CD8-positive, alpha-beta memory T cell (primary cell): ENCODE results near the gene SLC16A3. TPM values are rescaled to one million over a fixed set of nuclear protein-coding genes. Genes with fewer than 3 reads are reported as not detected.

ENCODE experiments used
- CTCF ChIA-PET: fragments of 350-600 bp; sonication (Branson Sonifier 250); formaldehyde crosslinking; loops from one replicate; lab custom pipeline; 2021; ENCODE audit warnings: antibody characterized with exemption; lab: Charles Lee
- POLR2A ChIA-PET: fragments of 350-600 bp; sonication (Branson Sonifier 250); formaldehyde crosslinking; loops from one replicate; lab custom pipeline; 2021; ENCODE audit warnings: antibody characterized with exemption; lab: Charles Lee
- DNase-seq, 5 donors: peaks; one replicate each; pipeline versions ENCODE4 v3.0.0 to v3.0.0-alpha.2; 2020 to 2022; ENCODE audit warnings: mixed read lengths in 1 of 5
- H3K27ac ChIP-seq: one replicate; pipeline ENCODE4 v1.7.0; 2013; ENCODE audit warnings: low read depth, mild to moderate bottlenecking, low read length, moderate library complexity
- H3K27me3 ChIP-seq: 2 replicates; pipeline ENCODE4 v1.7.0; 2013; ENCODE audit warnings: low read length, mild to moderate bottlenecking; ENCODE audit not compliant: insufficient read depth, poor library complexity, severe bottlenecking
- H3K36me3 ChIP-seq: 2 replicates; pipeline ENCODE4 v1.7.0; 2013; ENCODE audit warnings: mild to moderate bottlenecking, low read length, moderate library complexity; ENCODE audit not compliant: insufficient read depth
- H3K4me1 ChIP-seq: 2 replicates; pipeline ENCODE4 v1.7.0; 2013; ENCODE audit warnings: mild to moderate bottlenecking, low read length, moderate library complexity; ENCODE audit not compliant: insufficient read depth
- H3K4me3 ChIP-seq: 2 replicates; pipeline ENCODE4 v1.7.0; 2013; ENCODE audit warnings: mild to moderate bottlenecking, low read length
- H3K9me3 ChIP-seq: 2 replicates; pipeline ENCODE4 v1.7.0; 2013; ENCODE audit warnings: mild to moderate bottlenecking, low read length
- H3K27ac Mint-ChIP-seq, 8 donors: one replicate each; pipeline ENCODE4 v1.8.0; 2020 to 2021; ENCODE audit warnings: mixed read lengths in 8 of 8, mild to moderate bottlenecking in 6 of 8, inconsistent platforms in 3 of 8, moderate library complexity in 3 of 8
- H3K27me3 Mint-ChIP-seq, 2 donors: one replicate each; pipeline ENCODE4 v1.8.0; 2020 to 2021; ENCODE audit warnings: mixed read lengths in 2 of 2, mild to moderate bottlenecking in 1 of 2, moderate library complexity in 1 of 2
- H3K36me3 Mint-ChIP-seq, 3 donors: one replicate each; pipeline ENCODE4 v1.8.0; 2020 to 2021; ENCODE audit warnings: mixed read lengths in 3 of 3, inconsistent platforms in 1 of 3, mild to moderate bottlenecking in 1 of 3
- H3K4me1 Mint-ChIP-seq, 3 donors: one replicate each; pipeline ENCODE4 v1.8.0; 2020 to 2021; ENCODE audit warnings: mixed read lengths in 3 of 3, inconsistent platforms in 1 of 3, mild to moderate bottlenecking in 1 of 3
- H3K4me3 Mint-ChIP-seq, 7 donors: one replicate each; pipeline ENCODE4 v1.8.0; 2020 to 2021; ENCODE audit warnings: mixed read lengths in 7 of 7, mild to moderate bottlenecking in 6 of 7, moderate library complexity in 4 of 7, inconsistent platforms in 2 of 7
- H3K9me3 Mint-ChIP-seq, 5 donors: one replicate each; pipeline ENCODE4 v1.8.0; 2020 to 2022; ENCODE audit warnings: mixed read lengths in 5 of 5, mild to moderate bottlenecking in 3 of 5, moderate library complexity in 2 of 5, inconsistent platforms in 1 of 5
- polyA plus RNA-seq: library from polyadenylated mRNA; unstranded; fragments of 300-500 nt; fragmentation: Illumina TruSeq; gene quantifications from one replicate; pipeline ENCODE4 v1.2.3, GENCODE V29; 2021
- total RNA-seq, 2 experiments: library from RNA; stranded (reverse); gene quantifications; one replicate each; pipeline ENCODE4 v1.2.3, GENCODE V29; 2021

Gene SLC16A3
- total and polyA plus RNA-seq, 3 experiments from 2014 or later, result 3.3 to 31.8 (median 27.5) TPM

- Mint-ChIP-seq H3K9me3 (no peaks in the 10 kb centered on the region), H3K4me1 (peaks cover 39 to 41% (median 39%) of the 10 kb centered on the region in 3 donors), H3K27ac (peak within 1 kb of the TSS; percentile 90 to 99 (median 98)), H3K36me3 (peaks cover 6 to 40% (median 8%) of the 10 kb centered on the region in 3 donors), H3K4me3 (peak within 1 kb of the TSS; percentile 85 to 98 (median 95)), H3K27me3 (peaks cover 0 to 1% of the 10 kb centered on the region in 2 donors)
- Histone ChIP-seq H3K27me3 (no peaks in the 10 kb centered on the region), H3K4me3 (peak within 1 kb of the TSS; percentile 68), H3K36me3 (peaks cover 12% of the 10 kb centered on the region), H3K27ac (peak within 1 kb of the TSS; percentile 76), H3K4me1 (peaks cover 45% of the 10 kb centered on the region), H3K9me3 (no peaks in the 10 kb centered on the region)
- ChIA-PET CTCF (interaction anchor here (1.0 to 1.4 kb wide), 3 partner anchors 24 to 44 kb away, joined by 3 to 4 read pairs (median 3); partner anchors contain the start of gene CD7), POLR2A (interaction anchor here (0.6 to 1.4 kb wide), 8 partner anchors 9 to 251 kb away, joined by 3 to 7 read pairs (median 3); partner anchors contain the start of gene CENPX)
- DNase-seq, result peak; percentile 87 to 93 (median 92)
These were observed 44.7 kb downstream of the SLC16A3 start, which contains the start of gene CSNK1D for GRCh38 chr17:82273327-82274133. Gene CSNK1D, minus strand, starts transcription at chr17:82273700. Its CDS starts 319 bp downstream, at chr17:82273381.

- Mint-ChIP-seq H3K4me1 (peaks cover 30 to 32% (median 32%) of the 10 kb centered on the region in 3 donors), H3K36me3 (peaks cover 6 to 33% (median 8%) of the 10 kb centered on the region in 3 donors), H3K27ac (peak overlapping the region in 7 of 8 donors; percentile 29 to 98 (median 75)), H3K9me3 (no peaks in the 10 kb centered on the region), H3K4me3 (peak overlapping the region in 6 of 7 donors; percentile 44 to 98 (median 91)), H3K27me3 (peaks cover 0 to 1% of the 10 kb centered on the region in 2 donors)
- peak overlapping the region; percentile 55 for H3K4me3 ChIP-seq
- no peaks in the 10 kb centered on the region for H3K27me3 ChIP-seq
- DNase-seq, result no peak
- peaks cover 12% of the 10 kb centered on the region for H3K36me3 ChIP-seq
- peak overlapping the region; percentile 76 for H3K27ac ChIP-seq
- POLR2A ChIA-PET, result interaction anchor here (0.6 to 1.4 kb wide), 7 partner anchors 9 to 252 kb away, joined by 3 to 7 read pairs (median 3); partner anchors contain the start of gene CENPX
- peaks cover 37% of the 10 kb centered on the region for H3K4me1 ChIP-seq
- CTCF ChIA-PET, result interaction anchor here (0.9 to 1.4 kb wide), 3 partner anchors 18 to 38 kb away, joined by 3 to 4 read pairs (median 3); no protein-coding TSS in a partner anchor
- no peaks in the 10 kb centered on the region for H3K9me3 ChIP-seq
These were observed 45.5 kb downstream of the SLC16A3 start for GRCh38 chr17:82274134-82275020.

GRCh38 chr17:82275326-82275725 is 46.5 kb downstream of the SLC16A3 start:
- Mint-ChIP-seq H3K36me3 (peaks cover 1 to 24% (median 5%) of the 10 kb centered on the region in 3 donors), H3K27ac (peak overlapping the region in 4 of 8 donors; percentile 32 to 74 (median 63)), H3K4me1 (peaks cover 21 to 23% (median 23%) of the 10 kb centered on the region in 3 donors), H3K9me3 (no peaks in the 10 kb centered on the region), H3K27me3 (peaks cover 0 to 1% of the 10 kb centered on the region in 2 donors), H3K4me3 (no peak overlapping the region)
- no peak for DNase-seq
- Histone ChIP-seq H3K27ac (no peak overlapping the region), H3K4me1 (peaks cover 27% of the 10 kb centered on the region), H3K9me3 (no peaks in the 10 kb centered on the region), H3K4me3 (no peak overlapping the region), H3K36me3 (peaks cover 12% of the 10 kb centered on the region), H3K27me3 (no peaks in the 10 kb centered on the region)
- ChIA-PET CTCF (interaction anchor here (0.9 to 1.5 kb wide), 2 partner anchors 17 to 23 kb away, joined by 3 to 6 read pairs; no protein-coding TSS in a partner anchor), POLR2A (no interaction called here)

- no peak for DNase-seq
- H3K27ac Mint-ChIP-seq, result no peak overlapping the region
- H3K4me1 Mint-ChIP-seq, result peaks cover 17 to 21% (median 20%) of the 10 kb centered on the region in 3 donors
- H3K9me3 ChIP-seq, result no peaks in the 10 kb centered on the region
- H3K4me1 ChIP-seq, result peaks cover 22% of the 10 kb centered on the region
- no peak overlapping the region for H3K4me3 Mint-ChIP-seq
- no peaks in the 10 kb centered on the region for H3K9me3 Mint-ChIP-seq
- H3K27me3 ChIP-seq, result no peaks in the 10 kb centered on the region
- H3K36me3 ChIP-seq, result peaks cover 4% of the 10 kb centered on the region
- ChIA-PET CTCF (interaction anchor here (0.8 kb wide), 1 partner anchor 41 kb away, joined by 3 read pairs; no protein-coding TSS in a partner anchor), POLR2A (no interaction called here)
- no peak overlapping the region for H3K27ac ChIP-seq
- no peak overlapping the region for H3K4me3 ChIP-seq
- peaks cover 0 to 8% (median 4%) of the 10 kb centered on the region in 3 donors for H3K36me3 Mint-ChIP-seq
- peaks cover 0 to 1% of the 10 kb centered on the region in 2 donors for H3K27me3 Mint-ChIP-seq
These were observed 48.1 kb downstream of the SLC16A3 start for GRCh38 chr17:82276938-82277337.

GRCh38 chr17:82277851-82278250 is 49.0 kb downstream of the SLC16A3 start:
- Mint-ChIP-seq H3K27me3 (no peaks in the 10 kb centered on the region), H3K27ac (no peak overlapping the region), H3K4me3 (no peak overlapping the region)

GRCh38 chr17:82278308-82278707 is 49.5 kb downstream of the SLC16A3 start:
- no peaks in the 10 kb centered on the region for H3K27me3 Mint-ChIP-seq
- H3K4me1 ChIP-seq, result peaks cover 24% of the 10 kb centered on the region
- H3K27ac ChIP-seq, result no peak overlapping the region
- H3K36me3 Mint-ChIP-seq, result peaks cover 0 to 2% (median 0%) of the 10 kb centered on the region in 3 donors
- H3K9me3 ChIP-seq, result no peaks in the 10 kb centered on the region
- no peak for DNase-seq
- no peak overlapping the region for H3K27ac Mint-ChIP-seq
- H3K4me1 Mint-ChIP-seq, result peaks cover 14 to 21% (median 14%) of the 10 kb centered on the region in 3 donors
- POLR2A ChIA-PET, result no interaction called here
- no peak overlapping the region for H3K4me3 ChIP-seq
- H3K9me3 Mint-ChIP-seq, result no peaks in the 10 kb centered on the region
- no peaks in the 10 kb centered on the region for H3K27me3 ChIP-seq
- peak overlapping the region in 1 of 7 donors; percentile 11 for H3K4me3 Mint-ChIP-seq
- no peaks in the 10 kb centered on the region for H3K36me3 ChIP-seq
- CTCF ChIA-PET, result no interaction called here

More at GRCh38 chr17:82277851-82278250, 49.0 kb downstream of the SLC16A3 start:
- H3K9me3 Mint-ChIP-seq, result no peaks in the 10 kb centered on the region
- H3K9me3 ChIP-seq, result no peaks in the 10 kb centered on the region
- peaks cover 14 to 18% (median 14%) of the 10 kb centered on the region in 3 donors for H3K4me1 Mint-ChIP-seq
- peaks cover 24% of the 10 kb centered on the region for H3K4me1 ChIP-seq
- H3K4me3 ChIP-seq, result no peak overlapping the region
- no peak for DNase-seq
- ChIA-PET CTCF (no interaction called here), POLR2A (no interaction called here)
- no peak overlapping the region for H3K27ac ChIP-seq
- H3K27me3 ChIP-seq, result no peaks in the 10 kb centered on the region
- H3K36me3 ChIP-seq, result no peaks in the 10 kb centered on the region
- peaks cover 0 to 2% (median 0%) of the 10 kb centered on the region in 3 donors for H3K36me3 Mint-ChIP-seq

GRCh38 chr17:82278786-82279391 is 50.0 kb downstream of the SLC16A3 start:
- H3K27me3 ChIP-seq, result no peaks in the 10 kb centered on the region
- CTCF ChIA-PET, result no interaction called here

More at GRCh38 chr17:82278786-82279391, 50.0 kb downstream of the SLC16A3 start:
- Histone ChIP-seq H3K36me3 (no peaks in the 10 kb centered on the region), H3K27ac (no peak overlapping the region), H3K4me1 (peaks cover 22% of the 10 kb centered on the region), H3K9me3 (no peaks in the 10 kb centered on the region), H3K4me3 (no peak overlapping the region)
- no peak for DNase-seq
- Mint-ChIP-seq H3K9me3 (no peaks in the 10 kb centered on the region), H3K27ac (peak overlapping the region in 1 of 8 donors; percentile 24), H3K36me3 (no peaks in the 10 kb centered on the region), H3K27me3 (no peaks in the 10 kb centered on the region), H3K4me3 (no peak overlapping the region), H3K4me1 (peaks cover 14 to 22% (median 14%) of the 10 kb centered on the region in 3 donors)
- POLR2A ChIA-PET, result no interaction called here
